ENCODE measurements around the gene YKT6. TPM values are rescaled to one million over a fixed set of nuclear protein-coding genes. Genes with fewer than 3 reads are reported as not detected.

The YKT6 gene
- total and polyA plus RNA-seq, 2 of the 8 experiments (the other 6 are each of a cell fraction or from before 2014, with no cell fraction given) = 75.3 to 103 TPM

DNA sequence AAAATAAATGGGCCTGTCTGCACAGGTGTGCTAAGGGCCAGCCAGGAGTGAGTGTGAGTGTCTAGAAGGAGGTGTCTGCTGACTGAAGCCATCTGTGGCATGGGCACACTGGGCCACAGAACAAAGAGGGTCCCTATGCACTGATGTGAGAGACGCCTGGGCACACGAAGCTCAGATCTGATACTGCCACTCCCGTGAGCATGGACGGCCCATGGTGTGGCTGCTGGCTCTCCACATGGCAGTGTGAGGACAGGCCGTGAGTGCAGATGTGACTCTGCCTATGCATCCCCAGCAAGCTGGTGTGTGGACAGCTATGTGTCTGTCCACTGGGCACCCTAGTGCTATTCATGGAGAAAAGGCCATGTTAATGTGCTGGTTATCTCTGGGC is 46.8 kb upstream of the YKT6 start (continued):
- TF ChIP-seq, protein P1, sequence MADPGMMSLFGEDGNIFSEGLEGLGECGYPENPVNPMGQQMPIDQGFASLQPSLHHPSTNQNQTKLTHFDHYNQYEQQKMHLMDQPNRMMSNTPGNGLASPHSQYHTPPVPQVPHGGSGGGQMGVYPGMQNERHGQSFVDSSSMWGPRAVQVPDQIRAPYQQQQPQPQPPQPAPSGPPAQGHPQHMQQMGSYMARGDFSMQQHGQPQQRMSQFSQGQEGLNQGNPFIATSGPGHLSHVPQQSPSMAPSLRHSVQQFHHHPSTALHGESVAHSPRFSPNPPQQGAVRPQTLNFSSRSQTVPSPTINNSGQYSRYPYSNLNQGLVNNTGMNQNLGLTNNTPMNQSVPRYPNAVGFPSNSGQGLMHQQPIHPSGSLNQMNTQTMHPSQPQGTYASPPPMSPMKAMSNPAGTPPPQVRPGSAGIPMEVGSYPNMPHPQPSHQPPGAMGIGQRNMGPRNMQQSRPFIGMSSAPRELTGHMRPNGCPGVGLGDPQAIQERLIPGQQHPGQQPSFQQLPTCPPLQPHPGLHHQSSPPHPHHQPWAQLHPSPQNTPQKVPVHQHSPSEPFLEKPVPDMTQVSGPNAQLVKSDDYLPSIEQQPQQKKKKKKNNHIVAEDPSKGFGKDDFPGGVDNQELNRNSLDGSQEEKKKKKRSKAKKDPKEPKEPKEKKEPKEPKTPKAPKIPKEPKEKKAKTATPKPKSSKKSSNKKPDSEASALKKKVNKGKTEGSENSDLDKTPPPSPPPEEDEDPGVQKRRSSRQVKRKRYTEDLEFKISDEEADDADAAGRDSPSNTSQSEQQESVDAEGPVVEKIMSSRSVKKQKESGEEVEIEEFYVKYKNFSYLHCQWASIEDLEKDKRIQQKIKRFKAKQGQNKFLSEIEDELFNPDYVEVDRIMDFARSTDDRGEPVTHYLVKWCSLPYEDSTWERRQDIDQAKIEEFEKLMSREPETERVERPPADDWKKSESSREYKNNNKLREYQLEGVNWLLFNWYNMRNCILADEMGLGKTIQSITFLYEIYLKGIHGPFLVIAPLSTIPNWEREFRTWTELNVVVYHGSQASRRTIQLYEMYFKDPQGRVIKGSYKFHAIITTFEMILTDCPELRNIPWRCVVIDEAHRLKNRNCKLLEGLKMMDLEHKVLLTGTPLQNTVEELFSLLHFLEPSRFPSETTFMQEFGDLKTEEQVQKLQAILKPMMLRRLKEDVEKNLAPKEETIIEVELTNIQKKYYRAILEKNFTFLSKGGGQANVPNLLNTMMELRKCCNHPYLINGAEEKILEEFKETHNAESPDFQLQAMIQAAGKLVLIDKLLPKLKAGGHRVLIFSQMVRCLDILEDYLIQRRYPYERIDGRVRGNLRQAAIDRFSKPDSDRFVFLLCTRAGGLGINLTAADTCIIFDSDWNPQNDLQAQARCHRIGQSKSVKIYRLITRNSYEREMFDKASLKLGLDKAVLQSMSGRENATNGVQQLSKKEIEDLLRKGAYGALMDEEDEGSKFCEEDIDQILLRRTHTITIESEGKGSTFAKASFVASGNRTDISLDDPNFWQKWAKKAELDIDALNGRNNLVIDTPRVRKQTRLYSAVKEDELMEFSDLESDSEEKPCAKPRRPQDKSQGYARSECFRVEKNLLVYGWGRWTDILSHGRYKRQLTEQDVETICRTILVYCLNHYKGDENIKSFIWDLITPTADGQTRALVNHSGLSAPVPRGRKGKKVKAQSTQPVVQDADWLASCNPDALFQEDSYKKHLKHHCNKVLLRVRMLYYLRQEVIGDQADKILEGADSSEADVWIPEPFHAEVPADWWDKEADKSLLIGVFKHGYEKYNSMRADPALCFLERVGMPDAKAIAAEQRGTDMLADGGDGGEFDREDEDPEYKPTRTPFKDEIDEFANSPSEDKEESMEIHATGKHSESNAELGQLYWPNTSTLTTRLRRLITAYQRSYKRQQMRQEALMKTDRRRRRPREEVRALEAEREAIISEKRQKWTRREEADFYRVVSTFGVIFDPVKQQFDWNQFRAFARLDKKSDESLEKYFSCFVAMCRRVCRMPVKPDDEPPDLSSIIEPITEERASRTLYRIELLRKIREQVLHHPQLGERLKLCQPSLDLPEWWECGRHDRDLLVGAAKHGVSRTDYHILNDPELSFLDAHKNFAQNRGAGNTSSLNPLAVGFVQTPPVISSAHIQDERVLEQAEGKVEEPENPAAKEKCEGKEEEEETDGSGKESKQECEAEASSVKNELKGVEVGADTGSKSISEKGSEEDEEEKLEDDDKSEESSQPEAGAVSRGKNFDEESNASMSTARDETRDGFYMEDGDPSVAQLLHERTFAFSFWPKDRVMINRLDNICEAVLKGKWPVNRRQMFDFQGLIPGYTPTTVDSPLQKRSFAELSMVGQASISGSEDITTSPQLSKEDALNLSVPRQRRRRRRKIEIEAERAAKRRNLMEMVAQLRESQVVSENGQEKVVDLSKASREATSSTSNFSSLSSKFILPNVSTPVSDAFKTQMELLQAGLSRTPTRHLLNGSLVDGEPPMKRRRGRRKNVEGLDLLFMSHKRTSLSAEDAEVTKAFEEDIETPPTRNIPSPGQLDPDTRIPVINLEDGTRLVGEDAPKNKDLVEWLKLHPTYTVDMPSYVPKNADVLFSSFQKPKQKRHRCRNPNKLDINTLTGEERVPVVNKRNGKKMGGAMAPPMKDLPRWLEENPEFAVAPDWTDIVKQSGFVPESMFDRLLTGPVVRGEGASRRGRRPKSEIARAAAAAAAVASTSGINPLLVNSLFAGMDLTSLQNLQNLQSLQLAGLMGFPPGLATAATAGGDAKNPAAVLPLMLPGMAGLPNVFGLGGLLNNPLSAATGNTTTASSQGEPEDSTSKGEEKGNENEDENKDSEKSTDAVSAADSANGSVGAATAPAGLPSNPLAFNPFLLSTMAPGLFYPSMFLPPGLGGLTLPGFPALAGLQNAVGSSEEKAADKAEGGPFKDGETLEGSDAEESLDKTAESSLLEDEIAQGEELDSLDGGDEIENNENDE (IDR thresholded peaks at IDR 0.05; ENCODE audit: insufficient replicate concordance, low read length) = no peak
- no peak for TF ChIP-seq NANOG (IDR thresholded peaks at IDR 0.05; ENCODE audit: insufficient read depth, low read depth, low read length, poor library complexity, severe bottlenecking)

Data from H1 (cell line).